Tibial artery (tissue), 4 donors: Measurements from ENCODE around the gene CDRT4.

Source experiments
- DNase-seq, 2 donors: peaks; one replicate each; pipeline ENCODE4 v3.0.0-alpha.2; 2019
- H3K27ac ChIP-seq, 2 donors: fragments of 200-600 bp; sonication (generic) in 1 of 2; 1 replicate in 1 of 2; 2 replicates in 1 of 2; pipeline ENCODE4 v1.5.1; 2018 to 2019; ENCODE audit warnings: mild to moderate bottlenecking in 1 of 2
- H3K27me3 ChIP-seq, 2 donors: fragments of 200-600 bp; sonication (generic) in 1 of 2; one replicate each; pipeline versions ENCODE4 v1.5.1 to v1.6.0; 2016 to 2019
- H3K36me3 ChIP-seq, 3 donors: fragments of 200-600 bp; sonication (generic) in 2 of 3; one replicate each; pipeline ENCODE4 v1.5.1; 2016 to 2019; ENCODE audit warnings: mild to moderate bottlenecking in 2 of 3
- H3K4me1 ChIP-seq, 4 donors: fragments of 200-600 bp; sonication (generic) in 2 of 4; 1 replicate in 3 of 4; 2 replicates in 1 of 4; pipeline ENCODE4 v1.5.1; 2016 to 2019
- H3K4me3 ChIP-seq, 2 donors: fragments of 200-600 bp; sonication (generic) in 1 of 2; 1 replicate in 1 of 2; 2 replicates in 1 of 2; pipeline ENCODE4 v1.5.1; 2018 to 2019; ENCODE audit warnings: mild to moderate bottlenecking in 2 of 2
- H3K9me3 ChIP-seq, 3 donors: fragments of 200-600 bp; sonication (generic) in 1 of 3; one replicate each; pipeline ENCODE4 v1.5.1; 2016 to 2019
- intact Hi-C: fragments of 100-400 bp; cut with DNase I; formaldehyde crosslinking; loops from one replicate; pipeline ENCODE4 v1.15.0; 2023; ENCODE audit warnings: low total_unique reads
- TF ChIP-seq, protein P1 (sequence below), 2 experiments: fragments of 200-600 bp in 1 of 2; fragments of 450-650 bp in 1 of 2; IDR thresholded peaks; one replicate each; pipeline ENCODE4 v1.5.1; 2017 to 2019; ENCODE audit warnings: antibody characterized with exemption in 2 of 2, mild to moderate bottlenecking in 1 of 2, moderate library complexity in 1 of 2

The CDRT4 gene

DNA sequence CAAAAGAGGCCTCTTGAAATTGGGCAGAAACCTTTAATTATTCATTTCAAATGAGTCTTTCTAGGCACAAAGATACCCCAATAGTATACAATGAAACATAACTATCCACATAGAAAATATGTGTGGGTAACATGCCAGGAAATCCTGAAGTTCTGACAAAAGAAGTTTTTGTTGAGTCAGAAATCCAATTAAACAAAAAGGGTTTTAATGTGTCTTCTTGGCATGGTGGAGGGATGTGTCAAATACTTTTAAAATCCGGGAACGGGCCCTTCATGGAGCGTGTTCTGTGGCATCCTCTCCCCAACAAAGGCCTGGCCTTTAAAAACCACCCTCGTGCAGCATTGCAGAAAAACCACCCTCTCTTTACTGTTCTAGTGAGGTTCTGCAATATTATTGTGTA is 14.2 kb downstream of the CDRT4 start:
- no peak for DNase-seq
- H3K27ac ChIP-seq = no peak overlapping the region
- no peaks in the 10 kb centered on the region for H3K9me3 ChIP-seq
- TF ChIP-seq, protein P1, sequence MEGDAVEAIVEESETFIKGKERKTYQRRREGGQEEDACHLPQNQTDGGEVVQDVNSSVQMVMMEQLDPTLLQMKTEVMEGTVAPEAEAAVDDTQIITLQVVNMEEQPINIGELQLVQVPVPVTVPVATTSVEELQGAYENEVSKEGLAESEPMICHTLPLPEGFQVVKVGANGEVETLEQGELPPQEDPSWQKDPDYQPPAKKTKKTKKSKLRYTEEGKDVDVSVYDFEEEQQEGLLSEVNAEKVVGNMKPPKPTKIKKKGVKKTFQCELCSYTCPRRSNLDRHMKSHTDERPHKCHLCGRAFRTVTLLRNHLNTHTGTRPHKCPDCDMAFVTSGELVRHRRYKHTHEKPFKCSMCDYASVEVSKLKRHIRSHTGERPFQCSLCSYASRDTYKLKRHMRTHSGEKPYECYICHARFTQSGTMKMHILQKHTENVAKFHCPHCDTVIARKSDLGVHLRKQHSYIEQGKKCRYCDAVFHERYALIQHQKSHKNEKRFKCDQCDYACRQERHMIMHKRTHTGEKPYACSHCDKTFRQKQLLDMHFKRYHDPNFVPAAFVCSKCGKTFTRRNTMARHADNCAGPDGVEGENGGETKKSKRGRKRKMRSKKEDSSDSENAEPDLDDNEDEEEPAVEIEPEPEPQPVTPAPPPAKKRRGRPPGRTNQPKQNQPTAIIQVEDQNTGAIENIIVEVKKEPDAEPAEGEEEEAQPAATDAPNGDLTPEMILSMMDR (IDR thresholded peaks at IDR 0.05) = no peak
- H3K36me3 ChIP-seq = no peaks in the 10 kb centered on the region
- intact Hi-C loops = no loop called here
- H3K4me1 ChIP-seq = peaks cover 0 to 23% (median 20%) of the 10 kb centered on the region in 4 donors
- H3K4me3 ChIP-seq = no peak overlapping the region
- H3K27me3 ChIP-seq = no peaks in the 10 kb centered on the region

DNA sequence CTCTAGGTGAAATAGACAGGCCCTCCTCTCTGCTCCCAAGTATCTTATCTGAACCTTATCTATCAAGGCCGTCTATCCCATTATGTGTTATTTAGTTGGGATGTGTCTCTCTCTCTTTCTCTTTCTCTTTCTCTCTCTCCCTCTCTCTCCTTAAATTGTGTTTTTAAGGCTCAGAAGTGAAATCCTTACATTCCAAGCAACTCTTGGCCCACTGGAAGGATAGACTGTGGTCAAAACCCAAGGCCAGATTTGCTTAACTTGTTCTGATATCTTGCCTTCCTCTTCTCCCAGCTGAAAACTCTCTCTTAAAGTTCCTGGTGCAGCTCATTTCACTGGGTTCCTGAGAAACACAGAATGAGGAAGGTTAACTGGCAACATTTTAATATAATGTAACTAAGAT is 14.7 kb downstream of the CDRT4 start:
- TF ChIP-seq, protein P1 (IDR thresholded peaks at IDR 0.05) = no peak
- intact Hi-C loops = no loop called here

DNA sequence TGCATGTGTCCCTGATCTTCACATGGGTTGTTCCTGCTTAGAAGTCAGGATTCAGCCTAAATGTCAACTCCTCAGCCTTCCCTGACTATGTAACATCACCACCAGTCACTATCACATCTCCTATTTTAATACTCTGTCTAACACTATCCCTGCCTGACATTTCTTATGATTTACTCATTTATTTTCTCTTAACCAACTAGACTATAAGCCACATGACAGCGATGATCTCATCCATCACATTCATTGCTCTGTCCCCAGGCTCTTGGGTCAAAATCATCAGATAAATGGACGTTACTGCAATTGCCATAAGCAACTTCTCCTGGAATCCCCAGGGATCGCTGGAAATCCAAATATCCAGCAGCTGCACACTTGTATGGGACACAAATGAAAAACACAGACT is 15.7 kb downstream of the CDRT4 start:
- H3K27ac ChIP-seq = no peak overlapping the region
- H3K27me3 ChIP-seq = no peaks in the 10 kb centered on the region
- no peak for DNase-seq
- H3K9me3 ChIP-seq = no peaks in the 10 kb centered on the region
- no peaks in the 10 kb centered on the region for H3K36me3 ChIP-seq
- intact Hi-C loops = no loop called here
- TF ChIP-seq, protein P1 (IDR thresholded peaks at IDR 0.05) = no peak
- no peak overlapping the region for H3K4me3 ChIP-seq
- peaks cover 0 to 8% (median 4%) of the 10 kb centered on the region in 4 donors for H3K4me1 ChIP-seq

More for the DNA sequence above, 14.7 kb downstream of the CDRT4 start:
- peaks cover 0 to 18% (median 15%) of the 10 kb centered on the region in 4 donors for H3K4me1 ChIP-seq
- no peak overlapping the region for H3K27ac ChIP-seq
- H3K9me3 ChIP-seq = no peaks in the 10 kb centered on the region
- no peaks in the 10 kb centered on the region for H3K27me3 ChIP-seq
- no peaks in the 10 kb centered on the region for H3K36me3 ChIP-seq
- no peak for DNase-seq
- no peak overlapping the region for H3K4me3 ChIP-seq

DNA sequence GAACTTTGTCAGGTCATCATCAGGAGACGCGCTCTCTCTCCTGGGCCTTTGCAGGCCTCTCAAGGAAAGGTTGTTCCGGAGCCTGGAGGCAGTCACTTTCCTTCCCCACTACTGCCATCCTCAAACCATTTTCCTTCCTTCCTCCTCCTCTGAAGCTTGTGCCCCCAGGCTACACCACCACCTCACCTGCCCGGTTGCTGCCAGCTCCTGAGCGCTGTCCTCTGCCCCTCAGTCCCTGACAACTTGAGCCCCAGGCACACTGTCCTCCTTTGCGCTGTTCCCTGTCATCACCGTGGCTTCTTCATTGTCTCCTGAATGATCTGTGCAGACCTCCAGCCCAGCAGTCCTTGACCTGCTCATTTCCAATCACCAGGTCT is 18.9 kb downstream of the CDRT4 start:
- H3K27me3 ChIP-seq = no peaks in the 10 kb centered on the region
- TF ChIP-seq, protein P1 (IDR thresholded peaks at IDR 0.05) = no peak
- no peaks in the 10 kb centered on the region for H3K9me3 ChIP-seq
- H3K4me1 ChIP-seq = no peaks in the 10 kb centered on the region
- no peak overlapping the region for H3K27ac ChIP-seq
- no peaks in the 10 kb centered on the region for H3K36me3 ChIP-seq
- DNase-seq = no peak
- intact Hi-C loops = no loop called here
- H3K4me3 ChIP-seq = no peak overlapping the region

DNA sequence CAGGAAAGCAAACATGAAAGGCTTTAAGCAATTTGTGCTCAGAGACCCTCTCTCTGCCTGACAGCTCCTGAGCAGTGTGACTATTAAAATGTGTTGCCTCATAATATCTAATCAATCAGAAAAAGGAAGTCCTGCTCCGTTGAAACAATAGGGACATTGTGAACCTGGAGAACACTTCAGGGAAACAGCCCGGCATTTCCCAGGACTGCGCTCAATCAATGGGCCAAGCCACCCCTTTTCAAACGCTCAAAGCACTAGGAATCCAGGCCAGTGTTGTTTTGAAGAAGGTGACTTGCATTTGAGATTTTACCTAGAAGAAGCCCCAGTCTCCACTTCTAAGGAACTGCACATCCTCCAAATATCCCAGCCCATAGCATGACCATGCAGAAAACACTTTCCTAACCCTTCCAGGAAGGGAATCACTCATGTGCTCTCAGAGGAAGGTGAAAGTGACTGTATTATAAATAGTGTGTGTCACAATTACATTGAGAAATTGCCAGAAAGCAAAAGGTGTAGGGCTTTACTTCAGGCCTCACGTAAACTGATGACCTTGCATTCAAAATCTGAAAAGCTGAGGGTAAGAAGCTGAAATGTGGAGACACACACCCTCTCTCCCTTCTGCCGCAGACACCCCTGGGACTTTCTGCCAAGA is 19.4 kb downstream of the CDRT4 start:
- intact Hi-C loops = no loop called here
- Histone ChIP-seq H3K4me3 (no peak overlapping the region), H3K27me3 (no peaks in the 10 kb centered on the region), H3K36me3 (no peaks in the 10 kb centered on the region), H3K27ac (no peak overlapping the region), H3K9me3 (no peaks in the 10 kb centered on the region), H3K4me1 (no peaks in the 10 kb centered on the region)
- no peak for DNase-seq
- TF ChIP-seq, protein P1 (IDR thresholded peaks at IDR 0.05) = no peak

DNA sequence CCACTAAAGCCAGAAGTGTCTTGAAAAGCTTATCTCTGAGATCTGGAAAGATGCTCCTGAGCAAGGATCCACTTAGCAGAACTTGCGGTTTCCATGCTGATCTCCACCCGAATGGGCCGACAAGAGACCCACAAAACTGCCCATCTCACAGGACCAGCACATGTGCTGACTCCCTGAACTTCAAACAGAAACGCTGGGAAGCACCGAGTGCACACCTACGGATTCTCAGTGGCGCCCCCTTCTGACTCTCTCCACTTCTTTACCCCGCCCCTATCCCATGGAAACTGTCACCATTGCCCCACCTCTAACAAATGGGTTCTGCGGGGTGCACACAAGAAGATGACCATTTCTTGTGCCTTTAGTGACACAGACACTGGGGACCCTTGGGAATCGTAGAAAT is 21.4 kb downstream of the CDRT4 start:
- H3K4me1 ChIP-seq = no peaks in the 10 kb centered on the region
- no peaks in the 10 kb centered on the region for H3K9me3 ChIP-seq
- no peaks in the 10 kb centered on the region for H3K36me3 ChIP-seq
- TF ChIP-seq, protein P1 (IDR thresholded peaks at IDR 0.05) = no peak
- no peaks in the 10 kb centered on the region for H3K27me3 ChIP-seq
- H3K27ac ChIP-seq = no peak overlapping the region
- intact Hi-C loops = no loop called here
- no peak overlapping the region for H3K4me3 ChIP-seq
- no peak for DNase-seq
